HFFc6 (cell line): ENCODE results near the gene CTU2. TPM values are rescaled to one million over a fixed set of nuclear protein-coding genes. Genes with fewer than 3 reads are reported as not detected.

Experiments used
- DNase-seq: peaks from one replicate; pipeline ENCODE4 v3.0.0-alpha.2; 2018
- H3K27ac Mint-ChIP-seq: 2 replicates; pipeline ENCODE4 v1.8.0; 2020; ENCODE audit warnings: mild to moderate bottlenecking, mixed read lengths
- H3K27me3 Mint-ChIP-seq: 2 replicates; pipeline ENCODE4 v1.8.0; 2021; ENCODE audit warnings: mild to moderate bottlenecking, moderate library complexity, mixed read lengths; ENCODE audit not compliant: insufficient read depth
- H3K36me3 Mint-ChIP-seq: 2 replicates; pipeline ENCODE4 v1.8.0; 2021; ENCODE audit warnings: low read depth, mixed read lengths
- H3K4me1 Mint-ChIP-seq: 2 replicates; pipeline ENCODE4 v1.8.0; 2020; ENCODE audit warnings: low read depth, mixed read lengths
- H3K4me3 Mint-ChIP-seq: 2 replicates; pipeline ENCODE4 v1.8.0; 2020; ENCODE audit warnings: mild to moderate bottlenecking, moderate library complexity, mixed read lengths
- H3K9me3 Mint-ChIP-seq: 2 replicates; pipeline ENCODE4 v1.8.0; 2020; ENCODE audit warnings: mild to moderate bottlenecking, mixed read lengths
- CTCF ChIP-seq: fragments of 200-600 bp; sonication (generic); IDR thresholded peaks from 2 replicates; pipeline ENCODE4 v1.5.0; 2021; ENCODE audit warnings: antibody characterized with exemption, mild to moderate bottlenecking
- total RNA-seq, 6 experiments: library from RNA; stranded (reverse); fragmentation: NEBNext Ultra II Directional; extraction: Animal tissue kit (Norgen Biotek cat#: 25700); gene quantifications; 2 replicates in 1 of 6; 3 replicates in 5 of 6; pipeline ENCODE4 v1.2.3, GENCODE V29; 2021

CTU2 gene
- total RNA-seq, 6 experiments from 2014 or later = 26.2 to 37.0 (median 33.2) TPM

GRCh38 chr16:88726981-88727380 lies 20.7 kb downstream of the CTU2 start:
- Mint-ChIP-seq H3K27ac (no peak overlapping the region), H3K36me3 (peaks cover 12% of the 10 kb centered on the region; the same call in 1 of the 2 replicates), H3K4me1 (no peaks in the 10 kb centered on the region), H3K27me3 (peaks cover 4% of the 10 kb centered on the region), H3K9me3 (no peaks in the 10 kb centered on the region), H3K4me3 (no peak overlapping the region)
- TF ChIP-seq CTCF = no peak
- no peak for DNase-seq

DNA sequence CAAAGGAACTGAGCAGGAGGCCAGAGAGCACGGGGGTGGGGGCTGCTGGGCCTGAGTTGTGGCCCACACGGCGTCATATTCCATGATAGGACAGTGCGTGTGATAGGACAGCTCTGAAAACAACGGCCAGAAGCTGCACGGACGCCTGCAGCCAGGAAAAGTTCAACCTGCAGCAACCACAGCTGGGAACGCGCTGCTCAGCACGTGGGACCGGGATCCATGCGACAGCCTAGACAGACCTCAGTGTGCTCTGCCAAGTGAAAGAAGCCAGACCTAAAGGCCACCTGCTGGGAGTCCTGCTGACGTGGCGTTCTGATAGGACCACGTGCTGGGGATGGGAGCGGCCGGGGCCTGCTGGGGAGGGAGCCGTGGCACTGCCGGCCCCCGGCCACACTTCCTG lies 21.6 kb downstream of the CTU2 start:
- Mint-ChIP-seq H3K4me3 (no peak overlapping the region), H3K27me3 (peaks cover 4% of the 10 kb centered on the region), H3K9me3 (no peaks in the 10 kb centered on the region), H3K4me1 (no peaks in the 10 kb centered on the region), H3K36me3 (peaks cover 12% of the 10 kb centered on the region; the same call in 1 of the 2 replicates), H3K27ac (no peak overlapping the region)
- DNase-seq = no peak
- no peak for TF ChIP-seq CTCF

DNA sequence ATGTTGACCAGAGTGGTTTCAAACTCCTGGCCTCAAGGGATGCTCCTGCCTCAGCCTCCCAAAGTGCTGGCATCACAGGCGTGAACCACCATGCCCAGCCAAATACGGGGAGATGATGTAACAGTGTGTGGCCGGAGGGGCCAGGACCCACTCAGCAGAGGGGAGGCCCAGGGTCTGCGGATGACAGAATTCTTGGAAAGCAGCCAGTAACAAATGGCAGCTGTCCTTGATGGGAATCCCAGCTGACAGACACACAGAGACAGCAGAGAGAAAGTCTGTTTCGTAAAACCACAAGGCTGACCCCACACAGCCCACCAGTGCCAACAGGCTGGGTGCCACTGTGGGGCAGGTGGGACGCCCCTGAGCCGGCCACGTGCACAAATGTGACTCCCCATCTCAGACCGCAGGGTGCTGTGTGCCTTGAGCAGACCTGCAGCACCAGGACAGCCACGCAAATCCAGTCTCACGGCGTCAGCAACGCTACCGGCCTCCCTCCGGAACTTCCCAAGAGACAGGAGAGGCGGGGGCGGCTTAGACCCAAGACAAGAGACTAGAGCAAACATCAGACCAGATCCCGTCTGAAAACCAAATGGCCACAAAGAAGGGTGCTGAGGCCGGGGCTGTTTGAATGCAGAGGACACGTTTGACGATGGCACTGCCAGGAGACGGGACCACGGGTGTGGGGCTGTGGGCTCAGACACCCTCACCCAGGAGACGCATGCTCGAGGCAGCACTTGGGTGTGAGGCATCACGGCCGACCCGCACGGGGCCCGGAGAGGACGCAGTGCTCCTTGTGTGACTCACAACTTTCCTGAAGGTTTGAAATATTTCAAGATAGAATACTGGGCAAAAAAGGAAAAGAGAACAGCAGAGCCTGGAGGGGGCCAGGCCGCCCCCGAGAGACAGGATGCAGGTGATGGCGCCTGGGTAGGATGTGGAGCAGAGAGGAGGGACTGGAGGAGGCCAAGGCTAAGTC lies 24.6 kb downstream of the CTU2 start:
- TF ChIP-seq CTCF = no peak
- Mint-ChIP-seq H3K27ac (peak overlapping the region; percentile 45; the same call in 1 of the 2 replicates), H3K9me3 (no peaks in the 10 kb centered on the region), H3K36me3 (peaks cover 12% of the 10 kb centered on the region; the same call in 1 of the 2 replicates), H3K27me3 (peaks cover 4% of the 10 kb centered on the region), H3K4me3 (no peak overlapping the region), H3K4me1 (no peaks in the 10 kb centered on the region)
- DNase-seq = no peak

GRCh38 chr16:88731699-88732098 lies 25.4 kb downstream of the CTU2 start:
- no peak overlapping the region for H3K27ac Mint-ChIP-seq
- H3K36me3 Mint-ChIP-seq = peaks cover 12% of the 10 kb centered on the region; the same call in 1 of the 2 replicates
- no peak overlapping the region for H3K4me3 Mint-ChIP-seq
- no peak for DNase-seq
- no peak for TF ChIP-seq CTCF
- no peaks in the 10 kb centered on the region for H3K4me1 Mint-ChIP-seq
- no peaks in the 10 kb centered on the region for H3K9me3 Mint-ChIP-seq
- H3K27me3 Mint-ChIP-seq = peaks cover 4% of the 10 kb centered on the region

- H3K9me3 Mint-ChIP-seq = no peaks in the 10 kb centered on the region
- no peak overlapping the region for H3K27ac Mint-ChIP-seq
- H3K27me3 Mint-ChIP-seq = peaks cover 4% of the 10 kb centered on the region
- H3K4me3 Mint-ChIP-seq = no peak overlapping the region
- TF ChIP-seq CTCF = no peak
- peaks cover 12% of the 10 kb centered on the region; the same call in 1 of the 2 replicates for H3K36me3 Mint-ChIP-seq
- DNase-seq = no peak
- no peaks in the 10 kb centered on the region for H3K4me1 Mint-ChIP-seq
These were observed 26.1 kb downstream of the CTU2 start for GRCh38 chr16:88732172-88732960.
